KOPT-K1 (cell line): ENCODE results near the gene GRID2.

Source experiments
- H3K27ac ChIP-seq: fragments of 200-600 bp; sonication (generic); 2 replicates; pipeline ENCODE4 v1.5.1; 2016; ENCODE audit warnings: antibody characterized with exemption, mild to moderate bottlenecking, low read depth, low read length; ENCODE audit not compliant: poor library complexity, severe bottlenecking
- H3K36me3 ChIP-seq: fragments of 200-600 bp; sonication (generic); 2 replicates; pipeline ENCODE4 v1.5.1; 2017; ENCODE audit warnings: antibody characterized with exemption, mild to moderate bottlenecking, low read length, moderate library complexity; ENCODE audit not compliant: insufficient read depth
- H3K9me3 ChIP-seq: fragments of 200-600 bp; sonication (generic); 2 replicates; pipeline ENCODE4 v1.5.1; 2017; ENCODE audit warnings: antibody characterized with exemption, low read length, mild to moderate bottlenecking; ENCODE audit not compliant: insufficient read depth, poor library complexity, severe bottlenecking

The GRID2 gene

DNA sequence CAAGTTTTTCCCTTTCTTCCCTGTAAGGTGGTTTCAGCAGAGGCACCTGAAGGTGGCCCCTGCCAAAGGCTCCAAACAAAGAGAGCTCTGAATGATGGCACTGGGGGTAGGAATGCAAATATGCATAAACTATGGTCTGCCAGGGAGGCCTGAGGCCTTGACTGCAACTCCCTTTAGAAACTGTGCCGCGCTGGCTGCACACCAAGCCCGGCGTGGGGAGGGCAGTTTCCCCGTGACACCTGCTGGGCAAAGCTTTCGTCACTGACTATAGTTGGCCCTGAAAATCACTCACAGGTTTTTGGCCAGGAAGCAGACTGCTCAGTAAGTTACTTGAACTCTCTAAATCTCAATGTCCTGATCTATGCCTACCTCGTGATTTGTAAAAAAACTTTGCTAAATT is 1427.0 kb downstream of the GRID2 start:
- Histone ChIP-seq H3K36me3 (no peaks in the 10 kb centered on the region), H3K9me3 (no peaks in the 10 kb centered on the region), H3K27ac (no peak overlapping the region)

DNA sequence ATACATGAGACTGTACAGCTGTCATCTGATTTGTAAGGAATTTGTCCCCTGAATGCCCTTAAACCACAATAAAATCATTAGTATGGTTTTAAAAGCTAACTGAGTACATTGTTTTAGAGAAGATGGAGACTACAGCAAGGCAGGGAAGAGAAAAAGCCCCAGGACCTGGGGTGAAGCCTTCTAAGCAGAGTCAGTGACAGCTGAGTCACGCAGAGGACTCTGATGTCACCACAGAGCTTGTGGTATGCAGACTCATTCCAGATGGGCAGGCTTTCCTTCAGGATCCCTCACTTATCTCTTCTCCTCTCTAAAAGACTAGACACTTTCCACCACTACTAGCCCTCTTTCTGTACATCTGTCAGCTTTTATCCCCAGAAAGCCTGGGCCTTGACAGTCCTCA is 1427.7 kb downstream of the GRID2 start:
- no peaks in the 10 kb centered on the region for H3K9me3 ChIP-seq
- no peaks in the 10 kb centered on the region for H3K36me3 ChIP-seq
- H3K27ac ChIP-seq, result no peak overlapping the region

DNA sequence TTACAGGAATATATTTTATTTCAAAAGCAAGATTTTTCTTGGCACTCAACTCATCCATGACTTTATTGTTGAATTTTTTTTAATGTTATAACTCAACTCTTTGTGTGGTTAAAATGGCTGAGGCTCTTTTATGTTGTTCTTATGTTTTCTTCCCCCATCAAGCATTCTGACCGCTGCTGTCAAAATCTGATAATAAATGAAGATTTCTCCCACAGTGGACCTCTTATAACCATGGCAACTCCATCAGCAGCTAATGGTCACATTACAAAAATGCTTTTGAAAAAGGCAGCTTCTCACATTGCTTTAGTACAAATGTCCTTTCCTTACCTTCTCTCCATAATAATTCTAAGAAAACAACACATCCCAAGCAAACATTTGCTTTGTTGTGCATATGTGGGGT is 1428.7 kb downstream of the GRID2 start:
- Histone ChIP-seq H3K27ac (no peak overlapping the region), H3K9me3 (no peaks in the 10 kb centered on the region), H3K36me3 (no peaks in the 10 kb centered on the region)

- Histone ChIP-seq H3K9me3 (no peaks in the 10 kb centered on the region), H3K27ac (no peak overlapping the region), H3K36me3 (no peaks in the 10 kb centered on the region)
Observed at GRCh38 chr4:93740890-93741289, 1437.1 kb downstream of the GRID2 start.

- Histone ChIP-seq H3K36me3 (no peaks in the 10 kb centered on the region), H3K9me3 (no peaks in the 10 kb centered on the region), H3K27ac (no peak overlapping the region)
Observed at GRCh38 chr4:93743022-93743421, 1439.3 kb downstream of the GRID2 start.

DNA sequence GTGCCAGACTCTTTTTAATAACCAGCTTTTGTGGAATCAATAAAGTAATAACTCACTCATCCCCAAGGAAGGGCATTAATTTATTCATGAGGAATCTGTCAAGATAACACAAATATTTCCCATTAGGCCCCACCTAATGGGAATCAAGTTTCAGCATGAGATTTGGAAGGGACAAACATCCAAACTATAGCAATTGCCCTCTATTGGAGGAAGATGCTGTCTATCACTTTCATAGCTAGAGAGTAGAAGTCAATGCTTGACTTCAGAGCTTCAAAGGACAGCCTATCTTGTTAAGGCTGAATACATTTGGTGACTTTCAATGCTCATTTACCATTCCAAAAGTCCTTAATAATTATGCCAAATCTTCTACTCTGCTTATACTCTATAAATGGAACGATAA is 1439.9 kb downstream of the GRID2 start:
- Histone ChIP-seq H3K27ac (no peak overlapping the region), H3K9me3 (no peaks in the 10 kb centered on the region), H3K36me3 (no peaks in the 10 kb centered on the region)

GRCh38 chr4:93744961-93745360 is 1441.2 kb downstream of the GRID2 start:
- Histone ChIP-seq H3K27ac (no peak overlapping the region), H3K36me3 (no peaks in the 10 kb centered on the region), H3K9me3 (no peaks in the 10 kb centered on the region)

DNA sequence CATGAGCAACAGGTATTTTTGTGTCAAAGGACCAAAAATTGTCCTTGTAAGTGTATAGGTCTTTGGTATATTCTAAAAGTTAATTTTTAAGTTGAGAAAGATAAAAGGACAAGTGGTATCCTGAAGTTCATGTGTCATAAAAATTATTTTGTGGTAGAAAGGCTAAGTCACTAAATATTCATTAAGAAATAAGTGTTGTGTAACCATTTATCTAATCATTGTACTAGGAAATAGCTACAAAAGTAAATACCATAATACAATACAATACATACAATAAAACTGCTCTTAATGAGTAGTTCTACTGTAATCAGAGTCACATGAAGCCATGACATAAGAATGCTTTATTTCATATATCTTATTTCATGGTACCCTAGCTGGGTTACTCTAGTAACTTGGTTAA is 1442.3 kb downstream of the GRID2 start:
- H3K27ac ChIP-seq, result no peak overlapping the region
- H3K36me3 ChIP-seq, result no peaks in the 10 kb centered on the region
- no peaks in the 10 kb centered on the region for H3K9me3 ChIP-seq

GRCh38 chr4:93747220-93747619 is 1443.5 kb downstream of the GRID2 start:
- H3K9me3 ChIP-seq, result no peaks in the 10 kb centered on the region
- H3K27ac ChIP-seq, result no peak overlapping the region
- no peaks in the 10 kb centered on the region for H3K36me3 ChIP-seq

- Histone ChIP-seq H3K9me3 (no peaks in the 10 kb centered on the region), H3K27ac (no peak overlapping the region), H3K36me3 (no peaks in the 10 kb centered on the region)
Observed at GRCh38 chr4:93748373-93749291, 1444.9 kb downstream of the GRID2 start.

- no peaks in the 10 kb centered on the region for H3K36me3 ChIP-seq
- no peaks in the 10 kb centered on the region for H3K9me3 ChIP-seq
- H3K27ac ChIP-seq, result no peak overlapping the region
Observed at GRCh38 chr4:93749292-93749761, 1445.6 kb downstream of the GRID2 start.

GRCh38 chr4:93751411-93751810 is 1447.6 kb downstream of the GRID2 start:
- H3K9me3 ChIP-seq, result no peaks in the 10 kb centered on the region
- no peaks in the 10 kb centered on the region for H3K36me3 ChIP-seq
- no peak overlapping the region for H3K27ac ChIP-seq

DNA sequence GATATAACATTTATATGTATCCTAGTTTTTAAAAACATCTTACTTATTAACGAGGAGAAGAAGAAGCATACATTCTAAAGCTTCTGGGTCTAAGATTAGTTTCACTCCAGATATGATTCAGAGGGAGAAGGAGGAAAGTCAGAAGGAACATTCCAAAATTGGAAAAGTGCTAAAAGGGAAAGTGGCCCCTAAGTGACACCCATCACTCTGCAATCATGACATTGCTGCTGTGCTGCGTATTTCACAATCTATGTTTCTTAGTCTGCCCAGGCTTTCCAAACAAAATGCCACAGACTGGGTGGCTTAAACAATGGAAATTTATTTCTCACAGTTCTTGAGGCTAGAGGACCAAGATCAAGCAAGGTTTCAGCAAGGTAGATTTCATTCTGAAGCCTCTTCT is 1452.3 kb downstream of the GRID2 start:
- no peaks in the 10 kb centered on the region for H3K9me3 ChIP-seq
- no peaks in the 10 kb centered on the region for H3K36me3 ChIP-seq
- H3K27ac ChIP-seq, result no peak overlapping the region

DNA sequence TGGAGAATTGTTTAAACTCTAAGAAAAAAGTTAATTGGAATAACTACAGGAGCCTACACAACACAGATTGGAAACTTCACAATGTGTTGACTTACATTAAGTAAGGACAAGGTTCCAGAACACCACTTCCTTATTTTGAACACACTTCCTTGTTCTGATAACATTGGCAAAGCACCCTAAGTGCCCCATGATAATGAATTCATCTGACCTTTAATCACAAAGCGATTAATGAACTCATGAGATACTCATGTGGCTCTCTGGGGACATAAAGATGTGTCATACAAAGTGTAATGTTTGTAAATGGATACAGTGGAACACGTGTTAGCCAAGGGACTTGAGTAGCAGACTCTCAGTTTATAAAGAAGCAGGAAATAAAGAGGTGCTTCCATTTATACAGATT is 1455.7 kb downstream of the GRID2 start:
- Histone ChIP-seq H3K36me3 (no peaks in the 10 kb centered on the region), H3K27ac (no peak overlapping the region)

DNA sequence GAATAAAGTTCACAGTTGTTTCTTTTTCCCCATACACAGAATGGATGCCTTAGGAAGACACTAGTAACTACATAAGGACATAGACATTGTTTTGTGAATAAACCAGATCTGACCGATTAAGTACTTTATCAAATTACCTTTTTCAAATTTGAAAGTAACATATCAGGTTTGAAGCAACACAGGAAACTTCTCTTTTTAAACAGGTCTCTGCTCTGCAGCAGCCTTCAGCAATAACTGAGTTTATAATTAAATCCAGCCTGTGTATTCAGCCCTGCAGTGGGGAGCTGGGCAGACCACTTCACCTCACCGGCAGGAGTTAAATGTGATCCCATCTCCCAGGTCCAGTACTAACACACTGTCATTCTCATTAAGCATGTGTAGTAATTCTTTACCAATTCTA is 1456.5 kb downstream of the GRID2 start:
- H3K36me3 ChIP-seq, result no peaks in the 10 kb centered on the region
- H3K9me3 ChIP-seq, result no peaks in the 10 kb centered on the region
- H3K27ac ChIP-seq, result no peak overlapping the region

More for the DNA sequence above, 1455.7 kb downstream of the GRID2 start:
- H3K9me3 ChIP-seq, result no peaks in the 10 kb centered on the region

GRCh38 chr4:93761286-93761685 is 1457.5 kb downstream of the GRID2 start:
- H3K27ac ChIP-seq, result no peak overlapping the region
- H3K36me3 ChIP-seq, result no peaks in the 10 kb centered on the region
- no peaks in the 10 kb centered on the region for H3K9me3 ChIP-seq
